Liver (tissue), 3 donors: ENCODE measurements around the gene DNAJB4.
"Not testable (repeated sequence)": the region's sequence is repeated elsewhere in the genome, so short reads cannot be mapped to it uniquely, and the experiment has no call there.

Experiments used
- ATF3 ChIP-seq: IDR thresholded peaks from 2 replicates; pipeline ENCODE4 v1.6.1; 2016; ENCODE audit warnings: antibody characterized with exemption
- CTCF ChIP-seq: fragments of 150-350 bp; IDR thresholded peaks from 2 replicates; pipeline ENCODE4 v1.5.1; 2017; ENCODE audit warnings: improper control_type of control experiment, low read depth, low read length; ENCODE audit not compliant: missing input control
- JUND ChIP-seq, 2 donors: IDR thresholded peaks; 2 replicates each; pipeline ENCODE4 v1.6.1; 2016; ENCODE audit warnings: antibody characterized with exemption in 2 of 2
- MAX ChIP-seq: IDR thresholded peaks from 2 replicates; pipeline ENCODE4 v1.6.1; 2016; ENCODE audit warnings: antibody characterized with exemption
- RAD21 ChIP-seq, 2 donors: IDR thresholded peaks; 2 replicates each; pipeline ENCODE4 v1.6.1; 2016; ENCODE audit warnings: antibody characterized with exemption in 2 of 2, mild to moderate bottlenecking in 2 of 2
- REST ChIP-seq: IDR thresholded peaks from 2 replicates; pipeline ENCODE4 v1.6.1; 2016; ENCODE audit warnings: antibody characterized with exemption, mild to moderate bottlenecking
- RXRA ChIP-seq, 2 donors: IDR thresholded peaks; 2 replicates each; pipeline ENCODE4 v1.6.1; 2017 to 2018; ENCODE audit warnings: antibody characterized with exemption in 2 of 2, mild to moderate bottlenecking in 1 of 2
- SP1 ChIP-seq: IDR thresholded peaks from 2 replicates; pipeline ENCODE4 v1.6.1; 2018; ENCODE audit warnings: antibody characterized with exemption, mild to moderate bottlenecking
- TAF1 ChIP-seq: conservative IDR thresholded peaks from 2 replicates; pipeline ENCODE4 v1.6.1; 2016; ENCODE audit warnings: antibody characterized with exemption, mild to moderate bottlenecking
- YY1 ChIP-seq: IDR thresholded peaks from 2 replicates; pipeline ENCODE4 v1.6.1; 2016; ENCODE audit warnings: antibody characterized with exemption, mild to moderate bottlenecking
- donor health status: healthy.
- donor health status: healthy.

GRCh38 chr1:78000536-78000935 lies 4.2 kb upstream of the DNAJB4 start:
- TF ChIP-seq CTCF; ATF3; YY1; RAD21 (IDR thresholded peaks at IDR 0.05); MAX; JUND (IDR thresholded peaks at IDR 0.05); REST; SP1; TAF1; RXRA (IDR thresholded peaks at IDR 0.05): not testable (repeated sequence)
